Umbilical cord (tissue), 2 donors: ENCODE results near the gene BANK1. TPM values are rescaled to one million over a fixed set of nuclear protein-coding genes. Genes with fewer than 3 reads are reported as not detected.

Experiments used
- DNase-seq: peaks from one replicate; pipeline ENCODE4 v3.0.0-alpha.2; 2015; ENCODE audit warnings: low spot score
- total RNA-seq: library from RNA; depleted of rRNA; stranded (reverse); fragments of >200 nt; gene quantifications from one replicate; pipeline ENCODE4 v1.2.3, GENCODE V29; 2014; ENCODE audit warnings: low replicate concordance; ENCODE audit not compliant: insufficient read depth

Gene BANK1
- total RNA-seq, 1 donor from 2014 or later = 15.9 TPM

DNA sequence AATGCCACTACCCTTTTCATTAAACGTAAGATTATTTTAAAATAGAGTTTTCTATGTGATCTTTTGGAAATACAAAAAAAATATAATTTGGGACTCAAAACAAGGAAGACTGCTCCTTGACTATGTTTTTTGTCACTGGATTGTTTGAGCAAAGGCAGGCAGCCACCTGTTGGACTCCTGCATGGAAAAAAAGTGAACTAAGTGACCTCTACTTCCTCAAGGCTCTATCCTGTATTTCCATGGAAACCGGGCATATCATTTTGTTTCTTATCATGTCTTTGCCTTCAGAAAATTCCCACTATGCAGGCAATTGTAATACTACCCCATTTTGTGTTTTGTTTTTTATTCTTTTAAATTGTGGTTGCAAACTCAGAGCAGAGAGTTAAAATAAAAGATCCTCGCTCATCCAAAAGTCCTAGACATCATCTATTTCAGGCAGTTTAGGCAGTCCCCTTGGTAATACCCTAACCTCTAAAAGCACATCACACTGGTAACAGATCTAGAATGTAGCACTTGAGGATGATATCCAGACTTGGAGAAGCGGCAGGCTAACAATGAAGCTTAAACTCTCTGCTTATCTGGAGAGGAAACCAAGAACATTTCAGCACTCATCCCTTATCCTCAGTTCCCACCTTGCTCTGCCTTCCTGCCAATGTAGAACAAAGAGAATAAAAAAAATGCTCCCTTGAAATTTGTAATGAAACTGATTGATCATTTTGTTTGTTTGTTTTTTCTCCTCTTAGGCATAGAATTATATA lies 165.7 kb downstream of the BANK1 start:
- no peak for DNase-seq

DNA sequence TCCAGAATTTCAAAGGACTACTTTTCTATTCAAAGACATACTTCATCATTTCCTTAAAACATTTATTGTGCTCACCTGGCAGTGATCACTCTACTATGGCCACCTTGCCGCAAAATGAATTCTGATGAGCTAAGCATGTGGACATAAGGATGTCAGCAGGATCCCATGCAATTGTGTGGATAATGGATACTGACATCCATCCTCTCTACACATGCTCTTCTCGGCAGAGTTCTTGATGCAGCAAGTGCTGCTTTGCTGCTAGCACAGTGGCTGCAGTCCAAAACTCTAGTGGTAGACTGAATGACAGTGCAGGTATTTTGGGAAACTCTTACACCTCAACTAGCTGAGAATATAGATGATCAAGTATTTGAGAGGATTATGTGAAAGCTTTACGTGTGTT lies 168.0 kb downstream of the BANK1 start:
- DNase-seq = no peak

DNA sequence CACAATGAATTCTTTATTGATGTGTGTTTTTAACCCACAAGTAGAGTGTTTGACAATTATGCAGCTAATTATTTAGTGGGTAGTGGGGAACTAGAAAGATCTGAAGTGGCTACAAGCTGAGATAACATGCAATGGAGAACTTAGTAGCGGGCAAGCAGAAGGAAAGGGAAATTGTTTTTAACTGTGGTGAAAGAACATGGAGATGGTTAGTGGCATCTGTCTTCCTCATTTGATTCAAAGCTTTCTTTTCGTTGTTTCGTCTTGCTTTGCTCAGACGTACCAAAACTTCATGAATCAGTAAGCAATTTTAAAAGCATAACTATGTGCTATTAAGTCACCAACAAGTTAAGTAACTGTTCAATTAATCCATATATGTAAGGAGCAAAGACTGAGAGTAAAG lies 169.9 kb downstream of the BANK1 start:
- DNase-seq = no peak

DNA sequence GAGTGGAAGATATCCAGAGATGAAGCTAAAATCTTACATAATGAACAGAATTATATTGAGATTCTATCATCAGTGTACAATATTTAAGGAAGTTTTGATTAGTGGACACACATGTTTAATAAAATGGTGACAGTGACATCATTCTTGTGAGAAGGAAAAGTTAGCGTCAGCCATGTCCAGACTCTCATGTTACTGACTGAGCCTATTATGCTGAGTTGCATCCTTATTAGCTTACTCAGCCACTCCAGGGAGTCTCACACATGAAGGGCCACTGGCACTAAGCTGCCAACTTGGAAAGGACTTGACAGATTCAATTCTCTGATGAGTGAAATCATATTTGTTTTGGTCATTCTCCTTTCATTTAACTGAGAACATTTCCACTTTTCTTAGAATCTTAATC lies 170.6 kb downstream of the BANK1 start:
- DNase-seq = no peak

DNA sequence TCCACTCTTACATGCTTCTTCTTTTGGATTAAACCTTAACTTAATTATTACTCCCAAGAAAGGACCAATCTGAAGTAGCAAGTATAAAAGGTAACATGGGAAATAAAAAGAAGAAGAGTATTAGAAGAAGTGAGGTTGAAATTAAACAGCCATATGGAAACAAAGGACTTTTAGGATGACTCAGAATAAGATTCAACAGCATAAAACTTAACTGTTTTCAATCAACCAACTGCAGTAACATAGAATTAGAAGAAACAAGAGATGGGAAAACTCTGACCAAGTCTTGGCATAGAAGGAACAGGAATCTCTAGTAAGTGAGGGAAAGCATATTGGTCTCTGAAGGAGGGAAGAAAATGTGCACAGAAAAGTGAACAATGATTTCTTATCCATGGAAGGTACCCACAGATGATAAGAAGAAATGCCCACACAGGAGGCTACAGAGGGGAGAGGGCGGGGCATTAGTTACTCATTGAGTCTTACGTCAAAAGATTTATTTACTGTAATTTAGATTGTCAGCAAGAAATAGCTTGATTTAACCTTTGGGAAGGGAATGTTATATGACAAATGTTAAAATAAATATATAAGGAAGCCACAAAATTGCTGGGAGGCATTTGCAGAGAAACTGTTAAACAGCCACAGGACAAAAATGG lies 177.3 kb downstream of the BANK1 start:
- DNase-seq = no peak

DNA sequence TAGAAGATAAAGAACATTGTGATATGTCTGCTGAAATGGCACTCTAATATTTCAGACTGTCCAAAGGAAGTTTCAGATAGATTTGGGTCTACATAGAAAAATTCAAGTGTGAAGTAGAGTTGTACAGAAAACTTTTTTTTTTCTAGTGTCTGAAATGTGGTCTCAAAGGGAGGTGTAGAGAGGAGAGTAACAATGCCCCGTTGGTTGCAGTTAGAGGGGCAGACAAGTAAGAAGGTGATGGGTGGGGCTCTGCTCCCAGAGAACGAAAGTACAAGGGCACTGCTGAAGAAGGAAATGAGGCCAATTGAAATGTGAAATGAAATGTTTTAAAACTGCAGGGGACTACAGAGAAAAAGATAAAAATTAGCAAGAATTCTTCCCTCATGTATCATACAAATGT lies 177.8 kb downstream of the BANK1 start:
- DNase-seq = no peak

DNA sequence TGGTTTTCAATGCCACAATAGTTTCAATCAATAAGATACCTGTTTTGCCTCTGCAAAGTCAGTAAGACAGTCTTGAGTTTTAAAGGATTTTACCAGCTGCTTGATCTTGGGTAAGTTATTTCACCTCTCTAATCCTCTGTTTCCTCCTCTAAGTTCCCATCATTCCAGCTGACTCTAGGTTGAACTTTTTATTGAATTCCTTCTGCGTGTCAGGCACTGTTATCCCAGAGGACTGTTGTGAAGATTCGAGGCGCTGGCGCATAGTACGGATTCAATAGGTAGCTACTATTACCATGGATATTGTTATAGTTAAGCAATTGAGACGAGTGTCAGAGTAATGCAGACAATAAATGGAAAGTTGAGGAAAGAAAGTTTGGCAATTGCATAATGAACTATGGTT lies 179.4 kb downstream of the BANK1 start:
- no peak for DNase-seq

- DNase-seq = no peak
Measured at GRCh38 chr4:101970547-101971155, 180.1 kb downstream of the BANK1 start.

DNA sequence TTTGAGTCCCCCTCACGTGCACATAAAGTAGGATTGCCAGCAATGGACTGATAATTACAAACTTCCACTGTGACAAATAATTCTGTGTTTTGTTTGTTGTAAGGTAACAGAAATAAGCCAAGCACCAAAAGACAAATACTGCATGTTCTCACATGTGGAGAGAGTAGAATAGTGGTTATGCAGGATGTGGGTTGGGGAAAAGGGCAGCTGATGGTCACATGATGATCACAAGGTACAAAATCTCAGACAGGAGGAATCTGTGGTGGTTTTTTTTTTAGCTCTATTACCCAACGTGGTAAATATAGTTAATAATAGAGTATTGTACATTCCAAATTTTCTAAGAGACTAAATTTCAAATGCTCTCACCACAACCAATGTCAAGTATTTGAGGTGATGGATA lies 182.3 kb downstream of the BANK1 start:
- DNase-seq = no peak

DNA sequence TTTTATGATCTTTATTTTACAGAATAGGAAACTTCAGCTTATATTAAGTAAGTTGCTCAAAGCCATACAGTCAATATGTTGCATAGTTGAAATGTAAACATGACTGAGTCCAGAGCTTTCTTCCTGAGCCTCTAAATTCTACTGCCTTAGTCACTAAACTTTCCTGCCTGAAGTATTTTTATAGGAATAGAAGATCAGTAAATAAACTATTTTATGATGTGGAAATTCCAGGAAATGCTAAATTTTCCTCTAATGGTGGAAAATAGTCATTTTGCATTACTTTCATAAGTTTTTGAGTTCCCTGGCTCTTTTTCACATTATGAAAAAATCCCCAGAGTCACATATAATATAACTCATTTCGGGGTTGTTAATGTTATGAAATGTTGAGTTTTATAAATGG lies 182.8 kb downstream of the BANK1 start:
- DNase-seq = peak; percentile 80

DNA sequence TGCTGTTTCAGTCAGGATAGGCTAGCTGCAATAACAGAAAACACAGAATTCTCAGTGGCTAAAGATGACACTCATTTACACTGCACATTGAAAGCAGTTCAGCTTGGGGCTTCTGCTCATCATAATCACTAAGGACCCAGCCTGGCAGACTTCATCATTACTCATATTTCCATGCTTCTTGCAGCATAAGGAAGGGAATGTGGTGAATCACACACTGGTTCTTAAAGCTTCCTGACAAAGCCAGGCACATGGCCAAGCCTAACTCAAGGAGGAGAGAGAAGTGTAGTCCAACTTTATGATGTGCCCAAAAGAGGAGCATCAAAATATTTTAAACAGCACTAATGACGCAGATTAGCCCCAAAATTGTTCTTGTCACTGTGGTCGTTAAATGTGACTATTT lies 186.5 kb downstream of the BANK1 start:
- peak; percentile 97 for DNase-seq

- peak; percentile 76 for DNase-seq
Measured at GRCh38 chr4:101981756-101982155, 191.2 kb downstream of the BANK1 start.

DNA sequence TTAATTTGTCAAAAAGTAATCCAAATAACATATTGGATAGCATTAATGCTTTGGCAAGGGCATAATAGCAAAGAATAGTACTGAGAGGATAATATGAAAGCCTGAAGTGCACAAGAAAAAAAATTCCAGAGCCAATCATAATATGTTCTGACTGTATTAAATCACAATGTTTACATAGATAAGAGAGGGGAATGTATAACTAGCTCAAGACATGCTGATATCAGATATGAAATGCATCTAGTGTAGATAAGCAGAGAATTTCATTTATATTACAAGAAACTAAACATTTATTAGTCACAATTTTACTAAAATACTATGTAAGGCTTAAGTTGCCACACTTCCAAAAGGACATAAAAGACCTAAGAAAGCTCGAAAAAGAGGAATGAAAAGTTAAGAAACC lies 193.3 kb downstream of the BANK1 start:
- DNase-seq = peak; percentile 22

GRCh38 chr4:101987623-101988243 lies 197.2 kb downstream of the BANK1 start:
- DNase-seq = peak; percentile 74

- DNase-seq = no peak
Measured at GRCh38 chr4:101989551-101989950, 199.0 kb downstream of the BANK1 start.

DNA sequence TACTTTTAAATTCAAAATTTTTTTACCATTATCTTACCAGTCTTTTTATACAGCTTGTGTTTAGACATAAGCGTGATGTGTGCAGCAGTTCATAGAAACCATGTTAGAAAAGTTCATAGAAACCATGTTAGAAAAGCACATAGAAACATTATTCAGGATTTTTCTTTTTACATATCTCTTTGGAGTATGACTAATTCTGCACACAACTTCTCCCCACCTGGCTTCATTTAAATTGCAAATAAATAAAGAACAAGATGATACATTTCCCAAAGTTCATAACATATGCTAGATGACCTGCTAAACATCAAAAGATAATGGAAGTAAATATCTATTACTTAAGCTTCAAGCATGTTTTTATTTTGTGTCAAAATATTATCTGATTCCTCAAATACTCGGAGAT lies 201.9 kb downstream of the BANK1 start:
- DNase-seq = no peak

DNA sequence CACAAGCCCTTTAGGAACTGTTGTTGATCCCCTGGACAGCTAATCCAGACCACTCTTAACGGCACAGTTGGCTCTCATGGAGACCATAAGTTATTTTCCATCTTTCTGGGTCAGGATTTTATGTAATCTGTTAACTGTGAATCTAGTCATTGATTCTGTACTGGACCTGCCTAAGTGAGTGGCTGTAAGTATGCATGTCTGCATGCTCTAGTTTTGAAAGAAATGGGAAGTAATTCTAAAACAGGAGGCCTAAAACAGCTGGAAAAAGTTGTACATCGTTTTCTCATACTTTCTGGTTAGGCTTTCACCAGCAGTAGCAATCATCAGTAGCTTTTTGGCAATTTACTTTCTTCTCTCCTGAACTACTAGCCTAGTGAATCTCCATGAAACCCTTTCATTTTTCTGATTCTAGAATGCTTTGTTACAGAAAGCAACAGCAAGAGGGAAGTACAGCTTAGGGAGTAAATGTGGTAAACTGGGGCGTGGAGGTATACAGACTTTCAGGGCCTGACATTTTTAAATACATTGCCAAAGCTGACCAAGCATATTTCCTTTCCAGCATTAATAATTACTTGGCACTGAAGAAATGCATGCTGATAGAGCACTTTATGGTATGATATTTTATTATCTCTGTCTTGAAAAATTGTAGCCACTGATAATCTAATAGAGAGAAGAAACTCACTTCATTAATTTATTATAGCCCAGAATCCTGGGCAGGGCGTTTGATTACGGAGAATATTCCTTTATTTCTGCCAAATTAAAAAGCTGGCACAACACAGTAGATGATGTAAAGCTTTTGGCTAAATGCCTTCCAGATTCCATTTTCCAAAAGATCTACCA lies 202.7 kb downstream of the BANK1 start:
- peak; percentile 44 for DNase-seq

DNA sequence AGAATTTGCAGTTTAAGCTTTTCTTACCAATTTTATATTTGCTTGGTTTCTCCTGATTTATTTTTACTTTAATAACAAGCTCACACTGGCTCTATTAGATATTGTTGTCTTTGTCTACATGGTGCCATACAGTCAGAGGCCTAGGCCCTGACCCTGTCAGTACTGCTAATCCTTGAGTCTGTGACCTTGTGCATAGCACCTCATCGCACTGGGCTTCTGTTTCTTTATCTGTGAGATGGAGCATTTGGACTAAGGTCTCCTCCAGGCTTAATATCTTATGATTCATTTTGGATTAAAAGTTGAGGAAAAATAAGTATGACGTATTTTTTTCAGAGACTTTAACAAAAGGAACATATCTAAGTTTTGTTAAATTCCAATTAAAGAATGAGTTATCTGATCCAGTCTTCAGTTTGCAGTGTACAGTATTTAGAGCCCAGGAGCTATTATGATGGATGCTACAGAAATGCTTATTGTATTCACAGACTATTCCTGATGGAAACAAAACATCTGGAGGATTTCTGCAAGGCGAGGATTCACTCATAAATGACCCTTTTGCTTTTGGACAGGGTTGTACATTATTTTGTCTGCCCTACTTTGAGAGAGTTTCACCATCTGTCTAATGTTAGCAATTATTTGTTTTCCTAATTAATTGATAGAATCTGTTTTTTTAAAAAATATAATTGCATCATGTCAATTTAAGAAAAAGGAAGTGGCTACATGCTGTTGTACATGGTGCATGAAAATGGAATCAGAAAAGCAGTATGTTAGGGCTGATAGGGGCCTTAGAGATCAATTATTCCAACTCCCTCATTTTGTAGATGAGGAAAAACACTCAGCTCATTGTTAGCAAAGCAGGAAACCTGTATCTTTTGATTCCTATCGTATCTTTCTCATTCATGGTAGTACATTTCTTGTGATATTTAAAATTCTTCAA lies 203.6 kb downstream of the BANK1 start:
- DNase-seq = peak; percentile 71

- DNase-seq = no peak
Measured at GRCh38 chr4:102007959-102008425, 217.5 kb downstream of the BANK1 start.

DNA sequence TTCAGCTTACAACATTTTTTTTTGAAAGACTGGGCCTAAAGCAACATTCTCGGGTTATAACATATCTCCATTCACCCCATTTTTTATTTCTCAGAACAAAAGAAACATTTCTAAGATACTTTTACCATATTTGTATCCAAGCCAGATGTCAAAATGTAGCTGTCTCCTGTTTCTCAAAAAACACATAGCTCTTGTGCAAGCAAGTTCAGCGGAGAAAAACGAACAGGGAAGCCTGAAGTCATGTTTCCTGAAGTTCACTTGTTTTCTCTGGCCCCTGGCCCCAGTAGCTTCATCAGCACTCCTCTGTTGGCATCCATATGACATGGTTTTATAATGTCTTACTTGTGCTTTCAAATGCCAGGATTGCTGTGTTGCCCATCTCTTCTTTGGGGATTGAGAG lies 218.2 kb downstream of the BANK1 start:
- DNase-seq = no peak
